ENCODE results near the gene KIF21A.

Gene KIF21A

DNA sequence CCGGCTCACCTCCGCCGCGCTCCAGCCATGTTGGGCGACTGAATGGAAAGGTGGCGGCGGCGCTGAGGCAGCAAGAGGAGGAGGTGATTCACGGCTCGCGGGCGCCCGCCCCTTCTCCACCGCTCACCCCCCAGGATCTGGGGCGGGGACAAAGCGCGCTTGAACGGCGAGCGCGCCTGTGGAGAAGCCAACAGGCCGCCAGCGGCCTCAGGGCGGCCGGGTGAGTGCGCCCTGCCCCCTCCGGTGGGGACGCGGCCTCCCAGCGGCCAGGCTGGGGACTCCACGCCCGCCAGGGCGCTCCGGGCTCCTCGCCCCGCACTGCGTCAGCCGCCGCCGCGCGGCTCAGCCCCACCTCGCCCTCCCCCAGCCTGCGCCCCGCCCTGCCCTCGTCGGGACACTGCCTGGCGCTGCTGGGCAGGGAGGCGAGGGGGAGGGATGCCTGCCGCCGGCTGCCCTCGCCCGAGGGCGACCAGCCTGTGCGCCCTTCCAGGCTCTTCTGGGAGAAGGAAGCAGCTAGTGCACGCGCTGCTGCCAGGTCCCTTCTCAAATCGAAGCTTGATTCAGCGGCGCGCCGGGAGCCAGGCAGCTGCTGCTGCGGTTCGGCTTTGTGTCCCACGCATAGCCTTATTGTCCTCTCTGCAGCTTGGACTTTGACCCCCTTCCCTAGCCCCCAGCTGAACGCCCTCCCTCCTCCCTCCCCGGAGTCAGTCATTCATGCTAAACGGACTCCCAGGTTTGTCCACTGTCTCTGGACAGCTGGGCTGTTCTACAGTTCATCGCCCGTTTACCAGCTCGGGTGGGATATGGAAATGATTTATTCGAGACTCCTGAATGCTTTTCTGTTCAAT, at the start of gene KIF21A:
Gene KIF21A, minus strand, starts transcription at position 40 of the 848 bp plus-strand sequence. CDS start 150 bp downstream, outside the sequence.
- peak; percentile 87 to 95 for DNase-seq

- DNase-seq = no peak
These were observed 47.8 kb upstream of the KIF21A start for GRCh38 chr12:39490500-39491282.

DNA sequence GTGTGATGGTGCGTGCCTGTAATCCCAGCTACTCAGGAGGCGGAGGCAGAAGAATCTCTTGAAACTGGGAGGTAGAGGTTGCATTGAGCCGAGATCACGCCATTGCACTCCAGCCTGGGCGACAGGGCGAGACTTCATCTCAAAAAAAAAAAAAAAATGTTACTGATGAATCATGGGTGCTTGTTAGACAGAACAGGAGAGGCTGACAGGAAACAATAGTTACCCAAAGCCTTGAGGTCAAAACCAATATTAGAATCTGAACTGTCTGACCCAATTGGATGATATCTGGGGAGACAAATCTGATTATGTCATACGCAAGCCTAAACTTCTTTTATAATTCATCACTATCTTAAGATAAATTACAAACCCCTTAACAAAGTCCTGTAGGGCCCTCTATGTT, 40.7 kb upstream of the KIF21A start:
- no peak for DNase-seq

DNA sequence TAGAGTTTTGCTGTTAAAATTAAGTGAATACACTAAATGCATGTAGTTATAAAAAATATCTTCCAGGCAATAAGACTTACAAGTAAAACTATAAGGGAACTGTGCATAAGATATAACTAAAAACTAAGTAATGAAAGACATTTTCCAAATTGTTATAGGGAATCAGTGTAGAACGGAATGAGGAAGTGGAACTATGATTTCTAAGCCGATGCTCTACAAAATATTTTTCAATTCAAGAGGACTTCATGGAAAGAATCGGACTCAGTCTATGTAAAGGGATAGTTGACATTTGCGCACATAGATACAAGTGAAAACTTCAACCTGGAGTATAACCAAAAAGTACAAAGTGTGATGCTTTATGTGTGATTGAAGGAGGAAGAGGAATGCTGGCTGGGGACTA, 40.1 kb upstream of the KIF21A start:
- DNase-seq = no peak

DNA sequence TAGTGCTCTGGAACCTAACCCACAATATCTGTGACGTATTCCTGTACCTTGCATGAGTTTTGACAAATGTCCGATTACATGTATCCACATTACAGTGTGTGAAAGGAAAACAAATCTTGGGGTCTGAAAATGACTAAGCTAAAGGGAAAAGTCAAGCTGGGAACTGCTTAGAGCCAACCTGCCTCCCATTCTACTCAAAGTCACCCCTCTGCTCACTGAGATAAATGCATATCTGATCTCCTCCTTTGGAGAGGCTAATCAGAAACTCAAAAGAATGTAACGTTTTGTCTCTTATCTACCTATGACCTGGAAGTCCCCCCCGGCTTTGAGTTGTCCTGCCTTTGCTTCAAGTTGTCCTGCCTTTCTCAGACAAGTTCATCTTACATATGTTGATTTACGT, 34.0 kb upstream of the KIF21A start:
- no peak for DNase-seq

DNA sequence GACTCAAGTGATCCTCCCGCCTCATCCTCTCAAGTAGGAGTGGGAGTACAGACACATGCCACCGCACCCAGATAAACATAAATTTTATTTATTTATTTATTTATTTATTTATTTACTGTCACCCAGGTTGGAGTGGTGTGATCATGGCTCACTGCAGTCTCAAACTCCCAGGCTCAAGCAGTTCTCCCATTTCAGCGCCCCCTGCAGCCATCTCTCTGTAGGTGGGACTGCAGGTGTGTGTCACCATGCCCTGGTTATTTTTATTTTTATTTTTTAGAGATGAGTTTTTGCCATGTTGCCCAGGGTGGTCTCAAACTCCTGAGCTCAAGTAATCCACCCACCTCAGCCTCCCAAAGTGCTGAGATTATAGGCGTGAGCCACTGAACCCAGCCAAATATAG, 33.2 kb upstream of the KIF21A start:
- no peak for DNase-seq

GRCh38 chr12:39475136-39475535, 32.2 kb upstream of the KIF21A start:
- DNase-seq = peak; percentile 48 to 61

DNA sequence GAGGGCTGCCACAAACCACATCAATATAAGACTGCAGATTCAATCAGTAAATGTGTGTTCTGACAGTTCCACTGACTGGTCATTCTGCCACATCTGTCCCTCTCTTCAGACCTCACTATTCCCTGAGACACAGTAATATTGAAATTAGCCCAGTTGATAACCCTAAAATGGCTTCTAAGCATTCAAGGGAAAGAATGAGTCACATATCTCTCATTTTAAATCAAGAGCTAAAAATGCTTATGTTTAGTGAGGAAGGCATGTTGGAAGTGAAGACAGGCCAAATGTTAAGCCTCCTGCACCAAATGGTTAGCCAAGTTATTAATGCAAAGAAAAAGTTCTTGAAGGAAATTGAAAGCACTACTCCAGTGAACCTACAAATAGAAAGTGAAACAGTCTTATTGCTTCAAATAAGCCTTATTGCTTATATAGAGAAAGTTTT, 24.5 kb upstream of the KIF21A start:
- DNase-seq = no peak

DNA sequence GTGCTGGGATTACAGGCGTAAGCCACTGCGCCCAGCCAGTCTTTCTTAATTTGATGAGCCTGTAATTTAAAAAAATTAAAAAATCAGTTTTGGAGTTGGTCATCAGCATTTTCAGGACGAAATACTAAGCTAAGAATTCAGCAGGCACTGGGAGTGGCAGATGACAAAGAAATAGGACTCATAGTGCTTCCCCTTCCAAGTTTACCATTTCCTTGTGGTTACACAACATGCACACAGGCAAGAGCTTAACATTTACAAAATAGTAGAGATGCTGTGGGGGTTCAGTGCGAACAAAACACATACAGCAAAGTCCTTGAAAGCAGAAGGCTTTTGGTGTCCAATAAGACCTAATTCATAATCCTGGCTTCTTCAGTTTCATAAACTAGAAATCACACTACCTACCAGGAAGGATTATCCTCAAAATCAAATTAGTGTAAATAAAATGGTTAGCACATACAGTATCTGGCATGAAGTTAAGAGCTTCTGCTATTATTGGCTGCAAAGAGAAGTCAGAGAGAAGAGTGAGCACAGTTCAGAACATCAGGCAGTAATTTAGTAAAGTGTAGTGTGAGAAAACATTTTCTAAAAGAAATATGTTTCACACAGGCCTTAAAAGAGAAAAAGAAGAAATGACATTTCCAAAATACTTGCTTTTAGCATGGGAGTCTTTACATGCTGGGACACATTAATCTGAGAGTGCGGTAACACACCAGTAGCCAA, 22.2 kb upstream of the KIF21A start:
- DNase-seq = no peak

- DNase-seq = no peak
These were observed 18.1 kb upstream of the KIF21A start for GRCh38 chr12:39461059-39461458.

GRCh38 chr12:39459027-39459434, 16.1 kb upstream of the KIF21A start:
- DNase-seq = no peak

DNA sequence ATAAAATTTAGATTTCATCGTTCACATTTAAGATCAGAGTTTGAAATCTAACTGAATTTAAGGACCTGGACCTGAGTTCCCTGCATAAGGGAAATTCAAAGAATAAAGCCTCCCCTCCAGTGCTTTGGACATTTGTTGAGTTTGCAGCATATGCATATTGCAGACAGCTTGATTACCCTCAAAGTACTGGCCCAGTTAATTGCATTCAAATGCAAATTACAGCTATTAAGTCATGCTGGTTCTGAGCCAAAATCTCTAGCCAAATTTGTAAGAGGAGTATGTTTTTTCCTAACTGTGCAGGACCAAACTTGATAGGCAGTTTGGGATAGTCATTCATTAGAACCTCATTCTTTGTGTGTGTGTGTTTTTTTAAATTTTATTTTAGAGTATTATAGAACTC, 9.1 kb upstream of the KIF21A start:
- peak in 1 of 2 experiments; percentile 17 for DNase-seq

GRCh38 chr12:39448038-39448437, 5.1 kb upstream of the KIF21A start:
- DNase-seq = no peak

DNA sequence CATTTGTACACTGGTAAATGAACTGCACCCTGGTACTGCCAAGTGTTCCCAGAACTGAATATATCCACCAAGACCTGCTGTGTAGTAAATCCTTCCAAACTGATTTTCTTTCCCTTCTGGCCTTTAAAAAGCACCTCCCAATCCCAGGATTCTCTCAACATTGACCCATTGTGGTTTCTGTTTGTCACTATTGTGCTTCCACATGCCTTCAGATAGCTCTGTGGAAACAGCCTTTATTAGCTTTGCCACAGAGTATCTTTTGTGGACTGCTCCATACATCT, 949 bp upstream of the KIF21A start:
- no peak for DNase-seq

DNA sequence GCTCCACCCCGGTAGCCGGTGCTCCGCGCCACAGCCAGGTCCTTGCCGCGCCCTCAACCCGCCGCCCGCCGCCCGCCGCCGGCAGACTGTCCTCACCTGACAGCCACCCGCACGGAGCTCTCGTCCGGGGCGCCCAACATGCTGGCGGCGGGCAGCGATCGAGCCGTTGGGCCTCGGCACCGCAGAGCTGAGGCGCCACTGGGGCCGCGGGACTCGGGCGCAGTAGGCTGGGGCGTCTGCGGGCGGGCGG, 164 bp downstream of the KIF21A start:
- DNase-seq = no peak

DNA sequence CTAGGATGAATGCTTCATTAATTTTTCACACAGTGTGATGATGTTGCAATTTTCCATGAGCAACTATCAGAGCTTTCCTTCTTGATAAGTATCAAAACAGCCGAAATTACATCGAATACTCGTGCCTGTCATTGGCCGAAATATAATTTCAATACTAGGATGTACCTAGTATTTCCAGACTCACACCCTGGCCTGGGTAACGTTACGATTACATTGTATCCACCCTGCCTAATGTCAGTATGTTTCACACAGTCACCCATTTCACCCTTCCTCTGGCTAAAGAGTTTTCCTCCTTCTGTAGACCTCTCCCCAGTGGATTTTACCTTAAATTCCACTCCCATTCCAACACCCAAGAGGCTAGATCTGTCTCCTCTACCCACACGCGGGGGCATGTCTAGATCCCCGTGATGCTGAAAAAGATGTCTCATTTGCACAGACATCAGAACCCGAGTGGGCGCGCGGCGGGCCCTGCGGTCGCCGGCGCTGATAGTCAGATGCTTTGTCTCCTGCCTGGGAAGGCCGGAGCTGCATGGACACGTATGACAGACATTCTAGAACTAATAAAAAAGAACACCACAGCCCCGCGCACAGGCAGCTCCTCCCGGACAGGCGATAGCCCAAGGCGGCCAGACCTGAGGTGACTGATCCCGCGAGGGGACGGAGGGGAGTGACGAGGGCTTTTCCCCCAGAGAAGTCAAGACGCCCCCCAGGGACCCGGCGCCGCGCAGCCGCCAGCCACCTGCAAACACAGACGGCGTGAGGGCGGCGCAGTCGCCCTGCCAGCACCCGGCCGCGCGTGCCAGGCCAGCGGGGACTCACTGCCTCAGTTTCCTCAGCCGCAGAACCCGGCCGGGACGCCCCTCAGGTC, 723 bp downstream of the KIF21A start:
- peak; percentile 59 to 74 for DNase-seq

DNA sequence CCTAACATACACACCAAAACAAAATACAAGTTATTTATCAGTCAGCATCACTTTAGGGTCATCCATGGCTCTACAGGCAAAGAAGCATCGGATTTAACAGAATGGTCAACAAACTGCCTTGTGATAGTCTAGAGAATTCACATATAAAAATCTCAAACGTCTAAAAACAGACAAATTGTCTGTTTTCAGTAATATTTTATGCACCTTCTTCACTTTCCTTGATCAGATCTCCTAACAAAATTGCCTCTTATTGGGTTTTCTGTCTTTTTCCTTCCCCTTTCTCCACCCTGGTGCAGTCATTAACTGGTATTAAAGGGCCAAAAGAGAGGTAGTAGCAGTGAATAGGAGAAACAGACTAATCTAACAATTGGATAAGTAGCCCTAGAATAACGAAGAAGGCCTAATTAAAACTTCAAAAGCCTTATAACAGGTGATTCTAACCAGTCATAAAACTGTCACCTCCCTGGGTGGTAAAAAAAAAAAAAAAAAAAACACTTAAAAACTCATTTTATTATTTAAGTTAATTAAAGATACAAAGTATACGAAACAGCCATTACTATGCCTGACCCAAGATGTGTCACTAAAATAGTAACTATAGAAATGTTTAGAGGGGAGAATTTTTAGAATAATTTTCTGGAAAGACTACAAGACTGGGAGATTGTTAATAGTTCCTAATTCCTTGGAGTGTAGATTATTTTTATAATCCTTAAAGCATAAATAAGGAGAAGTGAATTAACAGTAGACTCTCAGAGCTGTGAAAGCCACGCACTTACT, 1.5 kb downstream of the KIF21A start:
- DNase-seq = no peak

DNA sequence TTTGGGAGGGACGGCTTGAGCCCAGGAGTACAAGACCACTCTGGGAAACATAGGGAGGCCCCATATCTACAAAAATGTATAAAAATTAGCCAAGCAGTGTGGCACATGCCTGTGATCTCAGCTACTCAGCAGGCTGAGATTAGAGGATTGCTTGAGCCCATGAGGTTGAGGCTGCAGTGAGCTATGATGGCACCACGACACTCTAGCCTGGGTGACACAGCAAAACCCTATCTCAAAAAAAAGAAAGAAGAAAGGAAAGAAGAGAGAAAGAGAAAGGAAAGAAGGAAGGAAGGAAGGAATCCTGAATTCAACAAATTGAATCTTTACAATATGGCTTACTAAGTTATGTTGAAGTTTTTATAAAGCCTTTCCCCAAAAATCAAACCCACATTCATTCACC, 2.1 kb downstream of the KIF21A start:
- DNase-seq = no peak

DNA sequence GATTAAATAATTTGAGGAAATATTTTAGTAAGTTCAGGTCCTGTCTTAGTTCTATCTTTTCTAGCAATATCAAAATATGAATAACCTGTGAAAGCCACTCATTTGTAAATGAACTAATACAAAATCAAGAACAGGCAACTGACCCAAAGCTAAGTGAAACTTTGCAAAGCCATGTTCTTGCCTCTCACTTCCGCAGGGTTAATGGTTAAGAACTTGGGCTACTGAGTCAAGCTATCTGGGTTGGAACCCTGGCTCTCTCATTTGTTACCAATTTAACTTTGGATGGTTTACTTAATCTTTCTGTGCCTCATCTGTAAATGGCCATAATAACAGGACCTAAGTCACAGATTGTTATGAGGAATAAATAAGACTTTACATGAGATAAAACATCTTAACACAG, 2.8 kb downstream of the KIF21A start:
- DNase-seq = no peak

GRCh38 chr12:39435531-39435930, 7.4 kb downstream of the KIF21A start:
- DNase-seq = no peak

- no peak for DNase-seq
These were observed 11.1 kb downstream of the KIF21A start for GRCh38 chr12:39431797-39432196.
